DOHH2 (cell line): ENCODE data around the gene ECE1.

Experiments used
- H3F3A ChIP-seq: fragments of 200-600 bp; sonication (generic), shearing (Covaris generic); 2 replicates; pipeline ENCODE4 v1.6.0; 2016; ENCODE audit warnings: antibody characterized with exemption, mild to moderate bottlenecking; ENCODE audit not compliant: control insufficient read depth, insufficient read depth
- H3K27ac ChIP-seq: fragments of 200-600 bp; sonication (generic); 2 replicates; pipeline ENCODE4 v1.5.1; 2014; ENCODE audit warnings: low read depth, mild to moderate bottlenecking, low read length, moderate library complexity
- H3K27me3 ChIP-seq: fragments of 200-600 bp; sonication (generic); 2 replicates; pipeline ENCODE4 v1.6.1; 2014; ENCODE audit warnings: mild to moderate bottlenecking, low read length, mixed read lengths; ENCODE audit not compliant: control insufficient read depth
- H3K36me3 ChIP-seq: fragments of 200-600 bp; sonication (generic); 2 replicates; pipeline ENCODE4 v1.6.1; 2014; ENCODE audit warnings: mild to moderate bottlenecking, low read length, moderate library complexity, mixed read lengths; ENCODE audit not compliant: control insufficient read depth
- H3K4me1 ChIP-seq: fragments of 200-600 bp; sonication (generic); 2 replicates; pipeline ENCODE4 v1.6.1; 2014; ENCODE audit warnings: mild to moderate bottlenecking, low read length, mixed read lengths; ENCODE audit not compliant: control insufficient read depth
- H3K4me2 ChIP-seq: fragments of 200-600 bp; sonication (generic); 2 replicates; pipeline ENCODE4 v1.6.0; 2014; ENCODE audit warnings: mild to moderate bottlenecking, low read length, moderate library complexity
- H3K4me3 ChIP-seq: fragments of 200-600 bp; sonication (generic); 2 replicates; pipeline ENCODE4 v1.5.1; 2014; ENCODE audit warnings: mild to moderate bottlenecking, low read length, mixed read lengths
- H3K79me2 ChIP-seq: fragments of 200-600 bp; sonication (generic); 2 replicates; pipeline ENCODE4 v1.6.1; 2014; ENCODE audit warnings: mild to moderate bottlenecking, low read length, mixed read lengths; ENCODE audit not compliant: control insufficient read depth
- H3K9me2 ChIP-seq: fragments of 200-600 bp; sonication (generic); replicated peaks from 2 replicates; pipeline ENCODE4 v1.6.1; 2014; ENCODE audit warnings: mild to moderate bottlenecking, low read length, mixed read lengths; ENCODE audit not compliant: control insufficient read depth
- H3K9me3 ChIP-seq: fragments of 200-600 bp; sonication (generic); 2 replicates; pipeline ENCODE4 v1.6.1; 2014; ENCODE audit warnings: antibody characterized with exemption, low read length, mixed read lengths; ENCODE audit not compliant: control insufficient read depth, insufficient read depth
- H4K20me1 ChIP-seq: fragments of 200-600 bp; sonication (generic); 2 replicates; pipeline ENCODE4 v1.6.0; 2014; ENCODE audit warnings: low read depth, mild to moderate bottlenecking, antibody characterized with exemption, low read length, moderate library complexity; ENCODE audit not compliant: control insufficient read depth, insufficient read depth
- EZH2phosphoT487 ChIP-seq: fragments of 200-600 bp; sonication (generic); IDR thresholded peaks from 2 replicates; pipeline ENCODE4 v1.6.1; 2017; ENCODE audit warnings: borderline replicate concordance, mild to moderate bottlenecking, antibody characterized with exemption, low read length, moderate library complexity, mixed read lengths
- TF ChIP-seq, protein P1 (sequence below): fragments of 200-600 bp; sonication (generic); IDR thresholded peaks from one replicate; pipeline ENCODE4 v1.5.1; 2014; ENCODE audit warnings: antibody characterized with exemption, mild to moderate bottlenecking, low read depth, low read length; ENCODE audit not compliant: poor library complexity, severe bottlenecking

The ECE1 gene

DNA sequence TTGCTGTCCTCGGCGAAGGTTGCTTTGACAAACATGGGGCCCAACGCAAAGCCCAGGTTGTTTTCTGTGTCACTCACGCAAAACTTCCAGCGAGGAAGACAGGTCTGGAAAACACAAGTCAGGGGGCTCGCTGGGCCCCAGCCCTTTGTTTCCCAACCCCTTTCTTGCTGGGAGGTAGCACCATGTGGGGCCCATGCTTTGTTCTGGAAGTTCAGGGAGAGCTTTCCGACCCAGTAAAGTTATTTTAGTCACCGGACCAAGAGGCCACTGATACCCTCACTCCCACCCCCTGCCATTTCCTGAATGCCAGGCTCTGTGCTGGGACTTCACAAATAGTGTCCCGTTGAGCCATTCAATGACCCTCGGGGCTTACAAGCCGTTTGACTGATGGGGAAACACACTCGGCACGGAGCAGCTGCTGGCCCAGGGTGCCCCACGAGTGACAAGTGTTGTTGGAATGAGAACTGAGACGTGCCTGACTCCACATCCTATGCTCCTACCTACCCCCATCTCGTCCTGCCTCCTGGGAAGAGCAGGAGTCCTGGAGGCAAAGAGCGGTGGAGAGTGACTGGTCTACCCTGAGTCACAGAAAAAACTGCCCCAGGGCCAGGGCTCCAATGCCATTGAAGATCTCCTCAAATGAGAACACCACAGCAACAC, 52.0 kb downstream of the ECE1 start:
- no peak overlapping the region for H3K4me3 ChIP-seq
- H3K27ac ChIP-seq, result no peak overlapping the region
- H3K79me2 ChIP-seq, result no peaks in the 10 kb centered on the region
- no peaks in the 10 kb centered on the region for H3K36me3 ChIP-seq
- H3K9me3 ChIP-seq, result no peaks in the 10 kb centered on the region
- no peaks in the 10 kb centered on the region for H4K20me1 ChIP-seq
- no peaks in the 10 kb centered on the region for H3F3A ChIP-seq
- H3K4me2 ChIP-seq, result no peak overlapping the region
- no peaks in the 10 kb centered on the region for H3K27me3 ChIP-seq
- no peaks in the 10 kb centered on the region for H3K9me2 ChIP-seq
- no peaks in the 10 kb centered on the region for H3K4me1 ChIP-seq
- TF ChIP-seq, protein P1, sequence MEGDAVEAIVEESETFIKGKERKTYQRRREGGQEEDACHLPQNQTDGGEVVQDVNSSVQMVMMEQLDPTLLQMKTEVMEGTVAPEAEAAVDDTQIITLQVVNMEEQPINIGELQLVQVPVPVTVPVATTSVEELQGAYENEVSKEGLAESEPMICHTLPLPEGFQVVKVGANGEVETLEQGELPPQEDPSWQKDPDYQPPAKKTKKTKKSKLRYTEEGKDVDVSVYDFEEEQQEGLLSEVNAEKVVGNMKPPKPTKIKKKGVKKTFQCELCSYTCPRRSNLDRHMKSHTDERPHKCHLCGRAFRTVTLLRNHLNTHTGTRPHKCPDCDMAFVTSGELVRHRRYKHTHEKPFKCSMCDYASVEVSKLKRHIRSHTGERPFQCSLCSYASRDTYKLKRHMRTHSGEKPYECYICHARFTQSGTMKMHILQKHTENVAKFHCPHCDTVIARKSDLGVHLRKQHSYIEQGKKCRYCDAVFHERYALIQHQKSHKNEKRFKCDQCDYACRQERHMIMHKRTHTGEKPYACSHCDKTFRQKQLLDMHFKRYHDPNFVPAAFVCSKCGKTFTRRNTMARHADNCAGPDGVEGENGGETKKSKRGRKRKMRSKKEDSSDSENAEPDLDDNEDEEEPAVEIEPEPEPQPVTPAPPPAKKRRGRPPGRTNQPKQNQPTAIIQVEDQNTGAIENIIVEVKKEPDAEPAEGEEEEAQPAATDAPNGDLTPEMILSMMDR, result no peak
- TF ChIP-seq EZH2phosphoT487, result no peak

DNA sequence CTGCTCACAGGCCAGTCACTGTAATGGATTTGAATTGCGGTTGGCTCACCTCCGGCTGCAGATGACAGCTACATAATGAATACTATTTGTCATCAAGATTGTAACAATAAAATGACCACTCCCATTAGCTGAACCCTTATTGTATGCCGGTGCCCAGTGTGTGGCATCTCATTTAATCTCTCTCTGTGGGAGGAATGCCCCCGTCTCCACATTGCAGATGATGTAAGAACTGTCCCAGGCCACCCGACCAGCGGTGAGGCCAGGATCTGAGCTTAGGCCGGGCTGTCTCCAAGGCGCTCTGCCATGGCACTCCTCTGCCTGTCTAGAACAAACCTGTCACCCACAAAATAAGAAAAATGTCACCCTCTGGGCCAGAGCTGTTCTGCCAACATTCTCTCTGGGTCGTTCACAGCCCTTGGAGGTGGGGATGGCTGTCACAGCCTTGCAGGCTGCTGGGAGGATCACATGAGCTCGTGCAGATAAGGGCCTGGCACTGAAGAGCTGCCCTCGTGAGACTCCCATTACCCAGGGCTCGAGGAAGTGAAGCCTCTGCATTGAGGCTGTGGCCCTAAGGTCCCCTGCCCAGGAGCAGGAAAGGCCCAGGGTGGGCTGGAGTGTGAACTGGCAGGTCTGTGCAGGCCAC, 52.7 kb downstream of the ECE1 start:
- H3K9me3 ChIP-seq, result no peaks in the 10 kb centered on the region
- no peaks in the 10 kb centered on the region for H3K79me2 ChIP-seq
- no peaks in the 10 kb centered on the region for H3K36me3 ChIP-seq
- H3K4me3 ChIP-seq, result no peak overlapping the region
- TF ChIP-seq, protein P1, result no peak
- TF ChIP-seq EZH2phosphoT487, result no peak
- no peaks in the 10 kb centered on the region for H4K20me1 ChIP-seq
- H3K27me3 ChIP-seq, result no peaks in the 10 kb centered on the region
- H3K27ac ChIP-seq, result no peak overlapping the region
- no peaks in the 10 kb centered on the region for H3K4me1 ChIP-seq
- H3K9me2 ChIP-seq, result no peaks in the 10 kb centered on the region
- no peak overlapping the region for H3K4me2 ChIP-seq
- H3F3A ChIP-seq, result no peaks in the 10 kb centered on the region

DNA sequence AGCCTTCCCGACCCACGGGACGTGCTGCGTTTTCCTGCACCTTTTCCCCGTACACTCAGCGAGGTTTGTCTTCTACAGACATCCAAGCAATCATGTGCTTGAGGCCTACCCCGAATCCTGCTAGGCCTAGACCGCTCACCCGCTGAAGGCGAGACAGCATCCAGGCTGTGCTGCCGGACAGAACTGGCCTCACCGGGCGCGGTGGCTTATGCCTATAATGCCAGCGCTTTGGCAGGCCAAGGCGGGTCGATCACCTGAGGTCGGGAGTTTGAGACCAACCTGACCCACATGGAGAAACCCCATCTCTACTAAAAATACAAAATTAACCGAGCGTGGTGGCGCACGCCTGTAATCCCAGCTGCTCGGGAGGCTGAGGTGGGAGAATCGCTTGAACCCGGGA, 54.1 kb downstream of the ECE1 start:
- Histone ChIP-seq H3K4me3 (no peak overlapping the region), H3K4me2 (no peak overlapping the region), H3F3A (no peaks in the 10 kb centered on the region), H4K20me1 (no peaks in the 10 kb centered on the region), H3K79me2 (no peaks in the 10 kb centered on the region), H3K4me1 (no peaks in the 10 kb centered on the region), H3K9me2 (no peaks in the 10 kb centered on the region), H3K27ac (no peak overlapping the region), H3K36me3 (no peaks in the 10 kb centered on the region), H3K9me3 (no peaks in the 10 kb centered on the region), H3K27me3 (no peaks in the 10 kb centered on the region)
- TF ChIP-seq EZH2phosphoT487, result no peak
- TF ChIP-seq, protein P1, result no peak
